Stimulated activated CD4-positive, alpha-beta T cell treated with anti-CD3 and anti-CD28 coated beads, Interleukin-12 subunit alpha, Interleukin-12 subunit beta, amount 100 ng/mL, for 24 hours (primary cell): ENCODE measurements around the gene CNOT10.

Source experiments
- DNase-seq, 2 experiments: peaks; one replicate each; pipeline ENCODE4 v3.0.0-alpha.2; 2020; ENCODE audit warnings: low read depth in 2 of 2

Gene CNOT10

GRCh38 chr3:32818229-32818969 is 133.4 kb downstream of the CNOT10 start:
- no peak for DNase-seq

- no peak for DNase-seq
Measured at GRCh38 chr3:32818970-32819511, 134.1 kb downstream of the CNOT10 start.

DNA sequence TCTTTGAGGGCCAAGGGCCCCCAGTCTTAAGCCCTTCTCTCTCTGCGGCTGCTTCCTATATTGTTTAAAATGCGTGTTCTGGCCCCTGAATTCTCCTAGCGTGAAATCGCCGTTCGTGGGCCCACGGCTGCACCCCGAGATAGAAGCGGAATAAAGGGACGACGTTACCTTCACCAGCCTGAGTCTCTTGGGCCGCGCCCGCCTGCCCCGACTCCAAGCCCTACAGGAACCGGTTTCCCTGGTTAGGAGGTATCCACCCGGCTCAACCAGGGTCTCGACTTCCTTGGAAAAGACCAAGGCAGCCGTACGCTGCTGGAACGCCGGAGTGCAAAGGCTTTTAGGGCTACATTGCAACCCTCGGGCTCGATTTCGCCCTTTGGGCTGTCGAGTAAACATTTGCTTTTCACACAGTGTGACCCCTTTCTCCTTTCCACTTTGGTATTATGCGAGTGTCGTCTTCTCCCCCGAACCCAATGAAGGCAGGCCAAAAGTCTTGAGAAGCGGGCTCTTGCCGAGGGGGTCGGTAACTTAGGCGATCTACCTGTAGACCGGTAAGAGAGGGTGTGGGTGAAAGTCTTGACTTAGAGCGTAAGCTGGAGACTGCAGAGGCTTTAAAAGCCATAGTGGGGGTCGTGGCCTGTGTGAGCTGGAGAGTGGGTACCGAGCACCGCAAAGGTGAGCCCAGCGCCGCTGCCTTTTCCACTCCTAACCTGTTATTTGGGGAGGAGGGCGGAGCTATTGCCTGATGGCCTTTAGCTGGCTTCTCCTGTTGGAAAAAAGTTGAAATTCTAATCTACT is 134.8 kb downstream of the CNOT10 start:
- DNase-seq: no peak

DNA sequence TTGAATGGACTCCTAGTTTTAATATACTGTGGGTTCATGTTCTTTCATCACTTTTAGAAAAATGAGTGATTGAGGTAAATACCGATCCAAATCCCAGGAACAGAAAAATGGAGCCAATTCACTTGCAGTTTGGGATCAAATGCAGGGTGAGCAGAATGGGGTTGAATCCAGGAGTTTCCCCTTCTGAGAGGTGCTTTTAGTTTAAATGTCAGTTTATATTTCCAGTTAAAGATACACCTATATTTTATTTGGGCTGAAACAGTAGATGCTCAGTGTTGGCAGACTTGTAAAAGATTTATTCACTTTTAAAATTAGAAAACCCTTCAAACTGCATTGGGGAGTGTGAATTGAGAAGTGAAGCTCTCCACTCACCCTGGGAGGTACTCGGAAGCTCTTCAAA is 135.4 kb downstream of the CNOT10 start:
- no peak for DNase-seq

- no peak for DNase-seq
Measured at GRCh38 chr3:32820971-32821685, 136.1 kb downstream of the CNOT10 start.

- no peak for DNase-seq
Measured at GRCh38 chr3:32821686-32822296, 136.8 kb downstream of the CNOT10 start.

- no peak for DNase-seq
Measured at GRCh38 chr3:32822609-32823498, 137.9 kb downstream of the CNOT10 start.
